GM19397 (cell line): ENCODE results near the gene TP53TG3C.
"Not testable (repeated sequence)": the region's sequence is repeated elsewhere in the genome, so short reads cannot be mapped to it uniquely, and the experiment has no call there.

ENCODE experiments used
- ATAC-seq: cut with Tn5 transposase; IDR thresholded peaks from one replicate; pipeline ENCODE4 v1.9.1; 2021; ENCODE audit warnings: mild to moderate bottlenecking, moderate library complexity; ENCODE audit not compliant: unreplicated experiment

The TP53TG3C gene

GRCh38 chr16:33193926-33194325 is at the start of gene TP53TG3C:
Gene TP53TG3C (plus strand): TSS chr16:33194226. CDS start chr16:33194294, 68 bp downstream.
- ATAC-seq = not testable (repeated sequence)
